Vagina (tissue), 2 donors: ENCODE data around the gene MNX1. TPM values are rescaled to one million over a fixed set of nuclear protein-coding genes. Genes with fewer than 3 reads are reported as not detected.

Experiments used
- DNase-seq, 2 donors: peaks; one replicate each; pipeline ENCODE4 v3.0.0-alpha.2; 2017; ENCODE audit errors: extremely low spot score in 2 of 2
- H3K27ac ChIP-seq: fragments of 200-600 bp; sonication (generic); one replicate; pipeline ENCODE4 v1.5.1; 2019
- H3K27me3 ChIP-seq: fragments of 200-600 bp; sonication (generic); one replicate; pipeline ENCODE4 v1.5.1; 2019
- H3K36me3 ChIP-seq, 2 donors: fragments of 200-600 bp; sonication (generic); one replicate each; pipeline ENCODE4 v1.5.1; 2017 to 2019
- H3K4me1 ChIP-seq: fragments of 200-600 bp; sonication (generic); one replicate; pipeline ENCODE4 v1.5.1; 2019
- H3K4me3 ChIP-seq, 2 donors: fragments of 200-600 bp; sonication (generic); 1 replicate in 1 of 2; 2 replicates in 1 of 2; pipeline ENCODE4 v1.5.1; 2016 to 2019
- H3K9me3 ChIP-seq: fragments of 200-600 bp; sonication (generic); one replicate; pipeline ENCODE4 v1.5.1; 2019
- CTCF ChIP-seq, 3 experiments: fragments of 450-650 bp in 2 of 3; fragments of 200-600 bp in 1 of 3; sonication (generic) in 1 of 3; IDR thresholded peaks; one replicate each; pipeline ENCODE4 v1.5.1; 2017 to 2019; ENCODE audit warnings: antibody characterized with exemption in 3 of 3, mild to moderate bottlenecking in 2 of 3, moderate library complexity in 2 of 3
- POLR2A ChIP-seq, 2 donors: fragments of 450-650 bp; IDR thresholded peaks; one replicate each; pipeline ENCODE4 v1.6.1; 2017; ENCODE audit warnings: antibody characterized with exemption in 2 of 2, mild to moderate bottlenecking in 2 of 2, moderate library complexity in 2 of 2
- POLR2AphosphoS5 ChIP-seq, 2 donors: sonication (generic); formaldehyde crosslinking; IDR thresholded peaks; one replicate each; pipeline ENCODE4 v1.9.0; 2017; ENCODE audit warnings: antibody characterized with exemption in 2 of 2, mild to moderate bottlenecking in 2 of 2, low read depth in 1 of 2; ENCODE audit not compliant: insufficient read depth in 1 of 2
- intact Hi-C: fragments of 100-400 bp; cut with DNase I; formaldehyde crosslinking; loops from one replicate; pipeline ENCODE4 v1.15.1; 2023
- total RNA-seq: library from RNA; depleted of rRNA; stranded (reverse); fragments of >200 nt; gene quantifications from one replicate; pipeline ENCODE4 v1.2.3, GENCODE V29; 2016

MNX1 gene
- total RNA-seq, 1 donor from 2014 or later, result not detected

- no peak overlapping the region for H3K27ac ChIP-seq
- H3K4me3 ChIP-seq, result no peak overlapping the region
- no peaks in the 10 kb centered on the region for H3K36me3 ChIP-seq
- no peak for TF ChIP-seq POLR2AphosphoS5 (IDR thresholded peaks at IDR 0.05; ENCODE audit: insufficient read depth in 1 of 2, low read depth in 1 of 2)
- TF ChIP-seq POLR2A (IDR thresholded peaks at IDR 0.05), result no peak
- DNase-seq, result no peak
- H3K9me3 ChIP-seq, result peaks cover 3% of the 10 kb centered on the region
- no peaks in the 10 kb centered on the region for H3K27me3 ChIP-seq
- no peaks in the 10 kb centered on the region for H3K4me1 ChIP-seq
- intact Hi-C loops, result no loop called here
These were observed 27.2 kb upstream of the MNX1 start for GRCh38 chr7:157037635-157038034.

GRCh38 chr7:157037028-157037427 is 26.6 kb upstream of the MNX1 start:
- TF ChIP-seq POLR2AphosphoS5 (IDR thresholded peaks at IDR 0.05; ENCODE audit: insufficient read depth in 1 of 2, low read depth in 1 of 2), result no peak
- no peak for TF ChIP-seq CTCF (IDR thresholded peaks at IDR 0.05)
- no peak for TF ChIP-seq POLR2A (IDR thresholded peaks at IDR 0.05)
- intact Hi-C loops, result no loop called here
- Histone ChIP-seq H3K27me3 (no peaks in the 10 kb centered on the region), H3K27ac (no peak overlapping the region), H3K9me3 (peaks cover 3% of the 10 kb centered on the region), H3K4me1 (no peaks in the 10 kb centered on the region), H3K4me3 (no peak overlapping the region), H3K36me3 (no peaks in the 10 kb centered on the region)
- DNase-seq, result no peak

GRCh38 chr7:157035979-157036378 is 25.5 kb upstream of the MNX1 start:
- Histone ChIP-seq H3K4me3 (no peak overlapping the region), H3K4me1 (no peaks in the 10 kb centered on the region), H3K36me3 (no peaks in the 10 kb centered on the region), H3K27me3 (no peaks in the 10 kb centered on the region), H3K9me3 (peaks cover 3% of the 10 kb centered on the region), H3K27ac (no peak overlapping the region)
- no peak for DNase-seq
- TF ChIP-seq POLR2AphosphoS5 (IDR thresholded peaks at IDR 0.05; ENCODE audit: insufficient read depth in 1 of 2, low read depth in 1 of 2) (no peak), POLR2A (IDR thresholded peaks at IDR 0.05) (no peak), CTCF (IDR thresholded peaks at IDR 0.05) (no peak)
- intact Hi-C loops, result no loop called here

GRCh38 chr7:157035302-157035701 is 24.8 kb upstream of the MNX1 start:
- TF ChIP-seq CTCF (IDR thresholded peaks at IDR 0.05), result no peak
- TF ChIP-seq POLR2A (IDR thresholded peaks at IDR 0.05), result no peak
- TF ChIP-seq POLR2AphosphoS5 (IDR thresholded peaks at IDR 0.05; ENCODE audit: insufficient read depth in 1 of 2, low read depth in 1 of 2), result no peak
- Histone ChIP-seq H3K36me3 (no peaks in the 10 kb centered on the region), H3K27me3 (no peaks in the 10 kb centered on the region), H3K27ac (no peak overlapping the region), H3K9me3 (peaks cover 3% of the 10 kb centered on the region), H3K4me3 (no peak overlapping the region), H3K4me1 (no peaks in the 10 kb centered on the region)
- intact Hi-C loops, result no loop called here
- DNase-seq, result no peak

- no peak for DNase-seq
- no peaks in the 10 kb centered on the region for H3K36me3 ChIP-seq
- no peaks in the 10 kb centered on the region for H3K4me1 ChIP-seq
- no peak overlapping the region for H3K27ac ChIP-seq
- H3K27me3 ChIP-seq, result no peaks in the 10 kb centered on the region
- intact Hi-C loops, result no loop called here
- TF ChIP-seq POLR2AphosphoS5 (IDR thresholded peaks at IDR 0.05; ENCODE audit: insufficient read depth in 1 of 2, low read depth in 1 of 2), result no peak
- no peak for TF ChIP-seq CTCF (IDR thresholded peaks at IDR 0.05)
- TF ChIP-seq POLR2A (IDR thresholded peaks at IDR 0.05), result no peak
- no peak overlapping the region for H3K4me3 ChIP-seq
- H3K9me3 ChIP-seq, result peaks cover 3% of the 10 kb centered on the region
These were observed 23.3 kb upstream of the MNX1 start for GRCh38 chr7:157033483-157034473.
